HPDE6-E6E7 (cell line): ENCODE results near the gene RBFOX2.

Experiments
- DNase-seq: peaks from one replicate; pipeline ENCODE4 v3.0.0; 2011; ENCODE audit warnings: missing footprints; ENCODE audit errors: extremely low spot score

The RBFOX2 gene

GRCh38 chr22:35973388-35973787 lies 55.2 kb downstream of the RBFOX2 start:
- DNase-seq: no peak

- no peak for DNase-seq
These were observed 56.1 kb downstream of the RBFOX2 start for GRCh38 chr22:35972559-35972958.

GRCh38 chr22:35971456-35972119 lies 57.0 kb downstream of the RBFOX2 start:
- no peak for DNase-seq

GRCh38 chr22:35970616-35971455 lies 57.8 kb downstream of the RBFOX2 start:
- no peak for DNase-seq

GRCh38 chr22:35967046-35967397 lies 61.6 kb downstream of the RBFOX2 start:
- no peak for DNase-seq

- DNase-seq: no peak
These were observed 62.1 kb downstream of the RBFOX2 start for GRCh38 chr22:35966314-35967045.

GRCh38 chr22:35963237-35963810 lies 65.3 kb downstream of the RBFOX2 start:
- DNase-seq: no peak

- DNase-seq: no peak
These were observed 66.9 kb downstream of the RBFOX2 start for GRCh38 chr22:35961480-35962295.

GRCh38 chr22:35960854-35961253 lies 67.8 kb downstream of the RBFOX2 start:
- no peak for DNase-seq

GRCh38 chr22:35959121-35959800 lies 69.4 kb downstream of the RBFOX2 start:
- no peak for DNase-seq

- no peak for DNase-seq
These were observed 70.3 kb downstream of the RBFOX2 start for GRCh38 chr22:35958334-35958733.

- DNase-seq: no peak
These were observed 71.0 kb downstream of the RBFOX2 start for GRCh38 chr22:35957589-35957988.

GRCh38 chr22:35956850-35957249 lies 71.8 kb downstream of the RBFOX2 start:
- DNase-seq: no peak

GRCh38 chr22:35955546-35955945 lies 73.1 kb downstream of the RBFOX2 start:
- no peak for DNase-seq

- no peak for DNase-seq
These were observed 76.0 kb downstream of the RBFOX2 start for GRCh38 chr22:35952576-35952975.

- DNase-seq: no peak
These were observed 78.4 kb downstream of the RBFOX2 start for GRCh38 chr22:35950262-35950661.

GRCh38 chr22:35949243-35949642 lies 79.4 kb downstream of the RBFOX2 start:
- DNase-seq: no peak

GRCh38 chr22:35947794-35948425 lies 80.7 kb downstream of the RBFOX2 start:
- no peak for DNase-seq

GRCh38 chr22:35944458-35944857 lies 84.2 kb downstream of the RBFOX2 start:
- no peak for DNase-seq

GRCh38 chr22:35940166-35940565 lies 88.5 kb downstream of the RBFOX2 start:
- no peak for DNase-seq
